Liver (tissue), 2 donors: ENCODE measurements around the gene MYL6B.

Experiments used
- FOXA2 ChIP-seq: IDR thresholded peaks from 2 replicates; pipeline ENCODE4 v1.6.1; 2016; ENCODE audit warnings: antibody characterized with exemption
- TF ChIP-seq, protein P1 (sequence below): IDR thresholded peaks from 2 replicates; pipeline ENCODE4 v1.6.1; 2016; ENCODE audit warnings: antibody characterized with exemption
- TF ChIP-seq, protein P2 (sequence below): fragments of 150-350 bp; IDR thresholded peaks from 2 replicates; pipeline ENCODE4 v1.5.1; 2017; ENCODE audit warnings: improper control_type of control experiment, low read depth, low read length; ENCODE audit not compliant: missing input control
- donor health status: healthy.

DNA sequence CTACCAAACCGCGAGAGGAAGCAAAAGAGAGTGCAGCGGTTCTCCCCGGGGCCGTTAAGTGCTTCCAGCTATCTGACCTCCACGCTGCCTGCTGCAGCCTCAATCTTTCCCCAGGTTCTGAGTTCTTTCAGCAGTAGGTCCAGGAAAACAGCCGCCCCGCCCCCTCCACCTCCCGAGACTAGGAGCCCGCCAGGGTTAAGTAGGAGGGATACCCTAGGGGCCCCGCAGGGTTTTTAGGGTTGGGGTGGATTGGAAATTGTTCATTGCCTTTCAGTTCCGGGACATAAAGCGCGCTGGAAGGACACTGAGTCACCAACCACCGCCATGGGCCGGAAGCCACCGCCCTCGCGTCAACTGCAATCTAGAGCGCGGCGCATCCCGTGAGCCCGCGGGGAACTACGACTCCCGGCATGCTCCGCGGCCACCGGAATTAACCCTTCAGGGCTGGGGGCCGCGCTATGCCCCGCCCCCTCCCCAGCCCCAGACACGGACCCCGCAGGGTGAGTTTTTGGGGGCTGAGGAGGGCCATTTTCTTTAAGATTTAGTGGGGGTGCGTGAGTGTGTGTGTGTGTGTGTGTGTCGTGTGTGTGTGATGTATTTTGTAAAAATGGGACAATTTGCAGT is at the start of gene MYL6B:
- TF ChIP-seq FOXA2, result no peak
- TF ChIP-seq, protein P1, sequence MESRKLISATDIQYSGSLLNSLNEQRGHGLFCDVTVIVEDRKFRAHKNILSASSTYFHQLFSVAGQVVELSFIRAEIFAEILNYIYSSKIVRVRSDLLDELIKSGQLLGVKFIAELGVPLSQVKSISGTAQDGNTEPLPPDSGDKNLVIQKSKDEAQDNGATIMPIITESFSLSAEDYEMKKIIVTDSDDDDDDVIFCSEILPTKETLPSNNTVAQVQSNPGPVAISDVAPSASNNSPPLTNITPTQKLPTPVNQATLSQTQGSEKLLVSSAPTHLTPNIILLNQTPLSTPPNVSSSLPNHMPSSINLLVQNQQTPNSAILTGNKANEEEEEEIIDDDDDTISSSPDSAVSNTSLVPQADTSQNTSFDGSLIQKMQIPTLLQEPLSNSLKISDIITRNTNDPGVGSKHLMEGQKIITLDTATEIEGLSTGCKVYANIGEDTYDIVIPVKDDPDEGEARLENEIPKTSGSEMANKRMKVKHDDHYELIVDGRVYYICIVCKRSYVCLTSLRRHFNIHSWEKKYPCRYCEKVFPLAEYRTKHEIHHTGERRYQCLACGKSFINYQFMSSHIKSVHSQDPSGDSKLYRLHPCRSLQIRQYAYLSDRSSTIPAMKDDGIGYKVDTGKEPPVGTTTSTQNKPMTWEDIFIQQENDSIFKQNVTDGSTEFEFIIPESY, result peak; percentile 91
- TF ChIP-seq, protein P2, sequence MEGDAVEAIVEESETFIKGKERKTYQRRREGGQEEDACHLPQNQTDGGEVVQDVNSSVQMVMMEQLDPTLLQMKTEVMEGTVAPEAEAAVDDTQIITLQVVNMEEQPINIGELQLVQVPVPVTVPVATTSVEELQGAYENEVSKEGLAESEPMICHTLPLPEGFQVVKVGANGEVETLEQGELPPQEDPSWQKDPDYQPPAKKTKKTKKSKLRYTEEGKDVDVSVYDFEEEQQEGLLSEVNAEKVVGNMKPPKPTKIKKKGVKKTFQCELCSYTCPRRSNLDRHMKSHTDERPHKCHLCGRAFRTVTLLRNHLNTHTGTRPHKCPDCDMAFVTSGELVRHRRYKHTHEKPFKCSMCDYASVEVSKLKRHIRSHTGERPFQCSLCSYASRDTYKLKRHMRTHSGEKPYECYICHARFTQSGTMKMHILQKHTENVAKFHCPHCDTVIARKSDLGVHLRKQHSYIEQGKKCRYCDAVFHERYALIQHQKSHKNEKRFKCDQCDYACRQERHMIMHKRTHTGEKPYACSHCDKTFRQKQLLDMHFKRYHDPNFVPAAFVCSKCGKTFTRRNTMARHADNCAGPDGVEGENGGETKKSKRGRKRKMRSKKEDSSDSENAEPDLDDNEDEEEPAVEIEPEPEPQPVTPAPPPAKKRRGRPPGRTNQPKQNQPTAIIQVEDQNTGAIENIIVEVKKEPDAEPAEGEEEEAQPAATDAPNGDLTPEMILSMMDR, result no peak
